ENCODE results near the gene DGKI.

DGKI gene

GRCh38 chr7:137692399-137692798, 154.4 kb downstream of the DGKI start:
- DNase-seq (ENCODE audit: low read depth in 2 of 3, low spot score in 2 of 3) = no peak

GRCh38 chr7:137691566-137691965, 155.2 kb downstream of the DGKI start:
- DNase-seq (ENCODE audit: low read depth in 2 of 3, low spot score in 2 of 3) = no peak

GRCh38 chr7:137690635-137691034, 156.1 kb downstream of the DGKI start:
- DNase-seq (ENCODE audit: low read depth in 2 of 3, low spot score in 2 of 3) = no peak

- no peak for DNase-seq (ENCODE audit: low read depth in 2 of 3, low spot score in 2 of 3)
Measured at GRCh38 chr7:137689761-137690160, 157.0 kb downstream of the DGKI start.

- no peak for DNase-seq (ENCODE audit: low read depth in 2 of 3, low spot score in 2 of 3)
Measured at GRCh38 chr7:137687556-137688265, 159.1 kb downstream of the DGKI start.

GRCh38 chr7:137685433-137686164, 161.2 kb downstream of the DGKI start:
- DNase-seq (ENCODE audit: low read depth in 2 of 3, low spot score in 2 of 3) = no peak

- DNase-seq (ENCODE audit: low read depth in 2 of 3, low spot score in 2 of 3) = no peak
Measured at GRCh38 chr7:137684776-137685175, 162.0 kb downstream of the DGKI start.

GRCh38 chr7:137684316-137684715, 162.5 kb downstream of the DGKI start:
- no peak for DNase-seq (ENCODE audit: low read depth in 2 of 3, low spot score in 2 of 3)

- DNase-seq (ENCODE audit: low read depth in 2 of 3, low spot score in 2 of 3) = no peak
Measured at GRCh38 chr7:137682596-137682995, 164.2 kb downstream of the DGKI start.

GRCh38 chr7:137681657-137682562, 164.9 kb downstream of the DGKI start:
- DNase-seq (ENCODE audit: low read depth in 2 of 3, low spot score in 2 of 3) = no peak

GRCh38 chr7:137674551-137675409, 172.0 kb downstream of the DGKI start:
- DNase-seq (ENCODE audit: low read depth in 2 of 3, low spot score in 2 of 3) = no peak

- DNase-seq (ENCODE audit: low read depth in 2 of 3, low spot score in 2 of 3) = no peak
Measured at GRCh38 chr7:137674048-137674447, 172.7 kb downstream of the DGKI start.

GRCh38 chr7:137671920-137672319, 174.9 kb downstream of the DGKI start:
- DNase-seq (ENCODE audit: low read depth in 2 of 3, low spot score in 2 of 3) = no peak

- DNase-seq (ENCODE audit: low read depth in 2 of 3, low spot score in 2 of 3) = no peak
Measured at GRCh38 chr7:137670222-137671064, 176.3 kb downstream of the DGKI start.

- DNase-seq (ENCODE audit: low read depth in 2 of 3, low spot score in 2 of 3) = no peak
Measured at GRCh38 chr7:137669706-137670105, 177.1 kb downstream of the DGKI start.

GRCh38 chr7:137668404-137668803, 178.4 kb downstream of the DGKI start:
- no peak for DNase-seq (ENCODE audit: low read depth in 2 of 3, low spot score in 2 of 3)

- no peak for DNase-seq (ENCODE audit: low read depth in 2 of 3, low spot score in 2 of 3)
Measured at GRCh38 chr7:137667633-137668387, 179.0 kb downstream of the DGKI start.

GRCh38 chr7:137664846-137665245, 181.9 kb downstream of the DGKI start:
- DNase-seq (ENCODE audit: low read depth in 2 of 3, low spot score in 2 of 3) = no peak

- no peak for DNase-seq (ENCODE audit: low read depth in 2 of 3, low spot score in 2 of 3)
Measured at GRCh38 chr7:137661634-137662033, 185.1 kb downstream of the DGKI start.
